OCI-LY7 (cell line): ENCODE results near the gene SMURF2. TPM values are rescaled to one million over a fixed set of nuclear protein-coding genes. Genes with fewer than 3 reads are reported as not detected.

Experiments used
- BruUV-seq: library from RNA; stranded (reverse); fragments of 400-500 nt; replicated peaks from 2 replicates; lab custom pipeline; 2021; lab: Mats Ljungman, UMichigan
- CTCF ChIA-PET: fragments of 300-600 bp; sonication (Branson Sonifier 250); formaldehyde crosslinking; loops from one replicate; lab custom pipeline; 2022; ENCODE audit warnings: antibody characterized with exemption; ENCODE audit not compliant: unreplicated experiment; lab: Charles Lee
- POLR2A ChIA-PET: fragments of 300-600 bp; sonication (Branson Sonifier 250); formaldehyde crosslinking; loops from one replicate; lab custom pipeline; 2022; ENCODE audit warnings: antibody characterized with exemption; lab: Charles Lee
- DNase-seq: peaks from one replicate; pipeline ENCODE4 v3.0.0-alpha.2; 2015; ENCODE audit warnings: low spot score
- H2AFZ ChIP-seq: fragments of 200-600 bp; sonication (generic), shearing (Covaris generic); 2 replicates; pipeline ENCODE4 v1.6.1; 2014; ENCODE audit warnings: mild to moderate bottlenecking, antibody characterized with exemption, low read length, moderate library complexity
- H3K27ac ChIP-seq: fragments of 200-600 bp; sonication (generic); 2 replicates; pipeline ENCODE4 v1.5.1; 2014; ENCODE audit warnings: mixed run types, low read depth, mild to moderate bottlenecking, moderate library complexity, low read length, inconsistent platforms; ENCODE audit not compliant: poor library complexity, severe bottlenecking
- H3K36me3 ChIP-seq: fragments of 200-600 bp; sonication (generic); 2 replicates; pipeline ENCODE4 v1.6.1; 2014; ENCODE audit warnings: mild to moderate bottlenecking, antibody characterized with exemption, low read length, moderate library complexity, mixed read lengths; ENCODE audit not compliant: insufficient read depth
- H3K4me1 ChIP-seq: fragments of 200-600 bp; sonication (generic); 2 replicates; pipeline ENCODE4 v1.5.1; 2014; ENCODE audit warnings: mild to moderate bottlenecking, low read length; ENCODE audit not compliant: insufficient read depth, poor library complexity, severe bottlenecking
- H3K4me2 ChIP-seq: fragments of 200-600 bp; sonication (generic); 2 replicates; pipeline ENCODE4 v1.6.1; 2014; ENCODE audit warnings: mild to moderate bottlenecking, low read length
- H3K4me3 ChIP-seq: fragments of 200-600 bp; sonication (generic); 2 replicates; pipeline ENCODE4 v1.5.1; 2014; ENCODE audit warnings: mild to moderate bottlenecking, low read depth, low read length; ENCODE audit not compliant: poor library complexity, severe bottlenecking
- H3K79me2 ChIP-seq: fragments of 200-600 bp; sonication (generic); 2 replicates; pipeline ENCODE4 v1.6.1; 2016; ENCODE audit warnings: low read depth, mild to moderate bottlenecking, low read length, moderate library complexity, mixed read lengths; ENCODE audit not compliant: insufficient read depth
- H3K9me2 ChIP-seq: fragments of 200-600 bp; sonication (generic); 2 replicates; pipeline ENCODE4 v1.6.1; 2016; ENCODE audit warnings: mild to moderate bottlenecking, low read length, mixed read lengths; ENCODE audit not compliant: insufficient read depth
- H3K9me3 ChIP-seq: fragments of 200-600 bp; sonication (generic); 2 replicates; pipeline ENCODE4 v1.6.1; 2014; ENCODE audit warnings: mild to moderate bottlenecking, mixed run types, low read length, mixed read lengths
- H4K20me1 ChIP-seq: fragments of 200-600 bp; sonication (generic); 2 replicates; pipeline ENCODE4 v1.6.1; 2014; ENCODE audit warnings: mild to moderate bottlenecking, antibody characterized with exemption, low read length, moderate library complexity, mixed read lengths; ENCODE audit not compliant: insufficient read depth
- CTCF ChIP-seq: fragments of 200-600 bp; sonication (generic); conservative IDR thresholded peaks from 2 replicates; pipeline ENCODE4 v1.5.1; 2014; ENCODE audit warnings: mild to moderate bottlenecking, antibody characterized with exemption, low read length, moderate library complexity, mixed read lengths
- EZH2phosphoT487 ChIP-seq: fragments of 200-600 bp; sonication (generic); IDR thresholded peaks from 2 replicates; pipeline ENCODE4 v1.6.1; 2018; ENCODE audit warnings: low read depth, borderline replicate concordance, mild to moderate bottlenecking, mixed run types, antibody characterized with exemption, low read length, moderate library complexity, mixed read lengths
- intact Hi-C: fragments of 100-400 bp; cut with micrococcal nuclease; formaldehyde crosslinking; loops from one replicate; pipeline ENCODE4 v1.10.0; 2022; ENCODE audit not compliant: unreplicated experiment
- total RNA-seq, 2 experiments: library from RNA; depleted of rRNA in 1 of 2; stranded (reverse); fragments of >200 nt in 1 of 2; shearing (Covaris generic) in 1 of 2; gene quantifications; 2 replicates each; pipeline ENCODE4 v1.2.3, GENCODE V29; 2014 to 2022

The SMURF2 gene
- total RNA-seq, 2 experiments from 2014 or later, result 15.6 to 20.8 TPM

GRCh38 chr17:64626827-64627226, 35.3 kb downstream of the SMURF2 start:
- Histone ChIP-seq H3K4me3 (no peak overlapping the region), H3K79me2 (no peaks in the 10 kb centered on the region; the same call in 1 of the 2 replicates), H3K9me2 (no peaks in the 10 kb centered on the region), H3K36me3 (no peaks in the 10 kb centered on the region), H3K27ac (no peak overlapping the region), H2AFZ (no peak overlapping the region), H3K4me2 (no peak overlapping the region), H3K4me1 (no peaks in the 10 kb centered on the region), H4K20me1 (no peaks in the 10 kb centered on the region), H3K9me3 (no peaks in the 10 kb centered on the region)
- intact Hi-C loops, result no loop called here
- DNase-seq, result no peak
- TF ChIP-seq CTCF (no peak), EZH2phosphoT487 (no peak)
- no TSS peak for BruUV-seq
- POLR2A ChIA-PET, result interaction anchor here (0.7 kb wide), 1 partner anchor 23 kb away, joined by 4 read pairs; no protein-coding TSS in a partner anchor
- CTCF ChIA-PET, result no interaction called here

DNA sequence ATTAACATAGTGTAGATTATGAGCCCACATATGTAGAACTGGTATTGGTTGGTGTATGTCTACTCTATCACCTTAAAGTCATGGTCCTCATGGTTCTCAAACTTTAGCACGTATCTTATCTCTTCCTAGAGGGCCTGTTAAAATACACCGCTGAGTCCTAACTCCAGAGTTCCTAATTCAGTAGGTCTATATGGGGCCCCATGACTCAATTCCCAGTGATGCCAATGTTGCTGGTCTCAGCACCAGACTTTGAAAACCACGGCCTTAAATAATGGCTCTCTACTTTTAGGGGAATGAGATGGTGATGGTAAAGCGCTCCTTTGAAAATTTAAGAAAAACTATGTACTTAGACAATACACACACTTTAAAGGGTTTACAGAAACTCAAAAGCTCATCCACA, 36.6 kb downstream of the SMURF2 start:
- Histone ChIP-seq H3K9me2 (no peaks in the 10 kb centered on the region), H3K27ac (no peak overlapping the region), H3K4me3 (no peak overlapping the region), H2AFZ (no peak overlapping the region), H4K20me1 (no peaks in the 10 kb centered on the region), H3K79me2 (no peaks in the 10 kb centered on the region; the same call in 1 of the 2 replicates), H3K9me3 (no peaks in the 10 kb centered on the region), H3K36me3 (no peaks in the 10 kb centered on the region), H3K4me2 (no peak overlapping the region), H3K4me1 (no peaks in the 10 kb centered on the region)
- ChIA-PET POLR2A (no interaction called here), CTCF (no interaction called here)
- DNase-seq, result no peak
- no peak for TF ChIP-seq EZH2phosphoT487
- TF ChIP-seq CTCF, result no peak
- intact Hi-C loops, result no loop called here
- no TSS peak for BruUV-seq

GRCh38 chr17:64622931-64623654, 39.0 kb downstream of the SMURF2 start:
- no peaks in the 10 kb centered on the region; the same call in 1 of the 2 replicates for H3K79me2 ChIP-seq
- no peak overlapping the region for H3K4me2 ChIP-seq
- BruUV-seq, result no TSS peak

More at GRCh38 chr17:64622931-64623654, 39.0 kb downstream of the SMURF2 start:
- Histone ChIP-seq H2AFZ (no peak overlapping the region), H4K20me1 (no peaks in the 10 kb centered on the region), H3K4me3 (no peak overlapping the region), H3K27ac (no peak overlapping the region), H3K4me1 (no peaks in the 10 kb centered on the region), H3K36me3 (no peaks in the 10 kb centered on the region), H3K9me3 (no peaks in the 10 kb centered on the region), H3K9me2 (no peaks in the 10 kb centered on the region)
- DNase-seq, result no peak
- TF ChIP-seq CTCF, result no peak
- TF ChIP-seq EZH2phosphoT487, result no peak
- intact Hi-C loops, result no loop called here
- CTCF ChIA-PET, result no interaction called here
- POLR2A ChIA-PET, result interaction anchor here (0.8 to 2.0 kb wide), 4 partner anchors 10 to 46 kb away, joined by 3 to 7 read pairs (median 4); no protein-coding TSS in a partner anchor
